AML-193 (cell line): ENCODE results near the gene CACNA2D1.

Experiments used
- DNase-seq, 2 experiments: peaks; one replicate each; lab custom pipeline; 2025; lab: John Stamatoyannopoulos, UW

CACNA2D1 gene

GRCh38 chr7:82284936-82285519 is 158.5 kb downstream of the CACNA2D1 start:
- DNase-seq, result no peak

- DNase-seq, result no peak
These were observed 168.2 kb downstream of the CACNA2D1 start for GRCh38 chr7:82275342-82275741.

DNA sequence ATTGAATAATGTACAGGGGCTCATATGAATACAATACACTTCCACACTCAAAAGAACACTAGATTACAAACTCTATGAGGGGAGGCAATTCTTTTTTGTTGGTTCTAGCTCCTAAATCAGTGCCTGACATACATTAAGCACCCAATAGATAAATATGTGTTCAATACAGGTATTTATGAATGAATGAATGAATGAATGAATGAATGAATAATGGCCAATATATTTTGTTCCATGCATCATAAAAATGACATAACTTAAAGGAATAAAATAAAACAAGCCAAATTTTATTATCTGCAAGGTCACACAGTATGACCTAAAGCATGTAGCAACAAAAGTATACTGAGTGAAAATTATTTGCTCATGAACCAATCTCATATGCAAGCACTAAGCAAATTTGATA is 168.9 kb downstream of the CACNA2D1 start:
- DNase-seq, result no peak

DNA sequence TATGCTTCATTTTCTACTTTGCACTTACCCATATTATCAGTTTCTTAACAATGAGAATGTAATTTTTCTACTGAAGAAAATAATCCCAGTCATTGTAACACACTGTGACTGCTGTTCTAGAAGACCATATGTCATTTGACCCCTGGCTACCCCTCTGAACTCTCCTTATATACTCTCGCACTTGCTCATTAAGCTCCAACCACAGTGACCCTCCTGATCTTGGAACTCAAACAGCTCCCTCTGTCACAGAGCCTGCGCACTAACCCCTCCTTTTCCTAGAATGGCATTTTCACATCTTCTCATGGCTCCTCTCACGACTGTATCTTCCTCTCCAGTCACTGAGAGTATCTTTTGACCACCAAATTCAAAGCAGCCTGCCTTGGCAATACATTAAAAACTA is 169.7 kb downstream of the CACNA2D1 start:
- no peak for DNase-seq

GRCh38 chr7:82270870-82271269 is 172.7 kb downstream of the CACNA2D1 start:
- no peak for DNase-seq

GRCh38 chr7:82268632-82269031 is 174.9 kb downstream of the CACNA2D1 start:
- DNase-seq, result no peak

DNA sequence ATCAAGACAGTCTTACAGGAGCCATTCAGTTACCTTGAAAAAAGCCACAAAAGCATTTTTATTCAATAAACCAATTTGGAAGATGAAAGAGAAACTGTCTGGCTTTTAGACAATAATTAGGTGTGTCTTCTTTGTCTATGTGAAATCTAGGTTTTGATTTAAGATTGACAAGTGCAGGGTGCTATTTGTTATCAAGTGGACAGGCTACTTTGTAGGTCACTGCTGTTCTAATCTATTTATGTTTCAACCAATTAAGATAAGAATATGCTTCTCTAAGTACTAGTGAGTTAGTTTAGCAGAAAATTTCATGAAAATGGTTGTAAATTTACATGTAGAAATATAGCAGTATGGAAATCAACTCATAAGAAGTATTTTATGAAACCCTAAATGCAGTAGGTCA is 177.5 kb downstream of the CACNA2D1 start:
- DNase-seq, result no peak

- no peak for DNase-seq
These were observed 178.7 kb downstream of the CACNA2D1 start for GRCh38 chr7:82264783-82265305.

DNA sequence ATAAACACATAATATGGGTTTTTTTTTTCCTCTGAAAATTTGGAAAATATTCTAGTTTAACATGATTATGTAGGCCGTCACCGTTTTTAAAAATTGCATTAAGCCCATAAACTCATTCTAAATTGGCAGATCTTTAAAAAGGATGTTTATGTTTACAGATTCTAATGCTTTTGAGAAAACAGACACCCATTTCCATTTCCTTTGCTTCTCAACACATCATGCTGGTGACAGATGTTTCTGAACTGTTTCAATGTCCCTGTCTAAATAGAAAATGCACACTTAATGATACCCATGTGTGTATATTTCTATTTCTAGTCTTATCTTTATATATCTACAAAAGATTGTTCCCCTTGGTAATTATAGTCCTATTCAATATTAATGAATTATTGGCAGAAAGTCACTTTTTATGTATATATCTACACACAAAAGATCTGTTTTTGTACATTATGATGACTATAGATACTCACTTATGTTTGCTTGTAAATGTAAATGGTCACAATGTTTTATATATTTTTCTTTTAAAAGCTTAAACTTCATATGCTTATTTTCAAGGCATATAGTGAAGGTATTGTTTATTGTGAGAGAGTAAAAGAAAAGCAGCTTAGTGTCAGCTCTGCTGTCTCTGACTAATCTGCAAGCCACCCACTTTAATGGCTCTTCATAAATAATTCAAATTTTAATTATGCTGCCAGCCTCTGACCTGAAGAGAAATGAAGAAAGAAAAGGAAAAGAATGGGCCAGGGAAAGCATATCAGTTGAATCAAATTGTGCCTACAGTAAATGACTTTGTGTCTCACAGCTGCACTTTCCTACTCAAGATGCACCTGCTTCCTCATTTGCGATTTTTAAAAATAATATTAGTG is 179.4 kb downstream of the CACNA2D1 start:
- no peak for DNase-seq

- DNase-seq, result no peak
These were observed 185.4 kb downstream of the CACNA2D1 start for GRCh38 chr7:82258181-82258580.

DNA sequence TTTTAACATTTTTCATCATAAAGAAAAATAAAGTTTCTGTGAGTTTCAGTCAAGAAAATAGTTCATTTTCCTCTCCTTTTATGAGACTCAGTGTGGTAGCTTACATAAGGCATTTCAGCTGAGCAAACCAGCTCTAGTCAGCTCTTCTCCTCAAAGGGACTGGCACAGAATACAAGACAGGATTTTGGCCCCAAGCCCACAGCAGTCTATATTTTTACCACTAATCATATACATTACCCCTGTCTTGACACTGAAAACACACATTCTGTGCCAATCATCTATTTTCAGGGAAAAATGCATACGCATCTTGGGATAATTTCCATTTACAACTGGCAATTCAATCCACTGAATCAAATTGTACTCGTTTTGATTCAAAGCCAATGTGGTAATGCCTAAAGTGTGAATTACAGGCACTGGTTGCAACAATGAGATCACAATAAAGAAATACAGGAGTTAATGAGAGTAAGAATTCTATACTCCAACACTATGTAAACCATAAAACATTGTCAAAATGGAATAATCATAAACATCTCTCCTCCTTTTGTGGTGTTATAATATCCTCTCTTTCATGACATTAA is 186.4 kb downstream of the CACNA2D1 start:
- no peak for DNase-seq

- DNase-seq, result no peak
These were observed 187.9 kb downstream of the CACNA2D1 start for GRCh38 chr7:82255706-82256105.

DNA sequence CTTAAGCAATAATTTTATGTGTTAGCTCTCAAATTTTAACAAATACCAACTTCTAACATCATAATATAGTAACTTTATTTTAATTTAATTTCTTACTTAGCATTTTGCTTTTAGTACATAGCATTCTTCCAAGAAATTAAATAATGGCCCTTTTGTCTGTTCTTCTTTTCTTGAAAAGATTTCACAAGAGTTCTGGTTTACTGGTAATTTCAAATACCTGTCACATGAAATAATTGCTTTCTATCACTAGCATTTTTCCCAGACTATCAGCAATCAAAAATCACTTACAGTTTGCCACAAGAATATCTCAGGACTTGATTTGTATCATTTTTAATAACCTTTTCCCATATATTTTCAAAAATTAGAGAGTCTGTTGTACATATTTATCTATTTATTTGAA is 193.0 kb downstream of the CACNA2D1 start:
- DNase-seq, result no peak

DNA sequence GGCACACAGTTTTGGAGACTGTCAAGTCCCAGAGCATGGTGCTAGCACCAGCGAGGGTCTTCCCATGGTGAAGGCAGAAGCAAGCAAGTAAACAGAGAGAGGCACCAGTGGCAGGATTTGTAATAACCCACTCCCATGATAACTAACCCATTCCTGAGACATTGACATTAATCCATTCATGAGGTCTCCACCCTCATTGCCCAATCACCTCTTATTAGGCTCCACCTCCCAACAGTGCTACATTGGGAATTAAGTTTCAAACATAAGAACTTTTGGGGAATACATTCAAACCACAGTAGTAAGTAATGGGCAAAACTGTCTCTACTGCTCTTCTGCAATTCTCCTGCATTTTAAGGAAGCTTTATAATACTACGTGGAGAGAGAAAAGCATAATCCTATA is 193.6 kb downstream of the CACNA2D1 start:
- DNase-seq, result no peak

- peak; percentile 29 to 49 for DNase-seq
These were observed 195.7 kb downstream of the CACNA2D1 start for GRCh38 chr7:82247814-82248433.

DNA sequence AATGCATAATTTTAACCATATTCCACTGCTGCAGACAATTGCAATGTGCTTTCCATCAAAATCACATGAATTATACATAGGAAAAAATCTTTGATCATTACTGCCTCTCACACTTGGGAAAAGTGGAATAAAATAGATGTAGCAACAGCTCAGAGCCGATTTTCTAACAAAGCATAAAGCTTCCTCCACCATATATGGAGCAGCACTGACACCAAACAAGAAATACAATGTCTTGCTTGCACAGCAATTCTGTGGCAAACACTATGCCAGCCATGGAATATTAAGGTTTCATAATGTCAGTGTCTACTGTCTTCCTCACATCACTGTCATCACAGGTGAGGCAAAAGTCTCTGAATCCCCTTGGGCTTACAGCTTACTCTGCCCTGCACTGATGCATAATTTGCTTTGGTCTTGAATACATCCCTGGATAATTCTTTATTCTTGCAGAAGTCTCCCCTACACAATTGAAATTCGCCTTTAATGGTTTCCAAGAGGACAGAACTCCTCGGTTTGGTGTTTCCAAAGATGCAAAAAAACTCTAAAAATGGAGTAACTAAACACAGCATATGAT is 198.5 kb downstream of the CACNA2D1 start:
- DNase-seq, result no peak

DNA sequence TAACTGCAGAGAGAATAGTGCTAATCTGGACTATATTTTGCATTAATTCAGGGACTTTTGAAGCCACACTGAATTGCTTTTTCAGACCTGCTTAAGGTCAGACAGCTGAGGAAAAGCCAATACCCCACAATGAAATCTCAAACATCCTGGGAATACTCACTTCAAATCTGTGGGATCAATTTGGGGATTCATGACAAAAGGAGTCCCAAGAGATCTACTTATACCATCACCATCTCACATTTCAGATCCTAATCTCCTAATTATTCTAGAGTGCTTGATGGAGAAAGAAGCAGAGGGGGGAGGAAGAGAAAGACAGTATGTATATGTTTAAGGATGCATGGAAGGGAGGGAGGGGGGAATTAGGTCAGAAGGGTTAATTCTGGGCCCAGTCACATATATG is 202.2 kb downstream of the CACNA2D1 start:
- DNase-seq, result no peak

GRCh38 chr7:82235713-82236112 is 207.9 kb downstream of the CACNA2D1 start:
- no peak for DNase-seq

DNA sequence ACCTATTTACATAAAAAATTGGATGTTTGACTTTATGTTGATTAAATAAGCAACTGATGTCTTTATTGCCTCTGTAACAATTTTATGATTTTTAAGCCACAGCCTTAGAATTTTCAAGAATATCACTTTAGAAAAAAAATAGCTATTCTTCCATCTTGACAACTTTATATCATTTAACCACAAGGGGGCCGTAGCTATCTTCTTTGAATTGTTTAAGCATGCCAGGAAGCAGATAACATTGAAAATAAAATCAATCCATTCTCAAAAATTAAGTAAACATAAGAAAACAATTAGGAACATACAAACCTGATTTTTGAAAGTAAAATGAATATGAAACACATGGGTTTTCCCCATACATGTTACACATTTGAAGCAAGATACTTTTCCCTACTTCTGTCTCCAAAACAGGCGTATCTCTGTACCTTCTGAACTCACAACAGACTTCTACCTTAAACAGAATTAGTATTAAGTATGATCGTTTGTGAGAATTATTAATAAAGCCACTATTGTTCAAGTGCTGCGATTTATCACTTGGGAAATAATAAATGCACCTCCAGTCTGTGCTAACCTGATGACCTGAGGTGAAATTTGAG is 209.0 kb downstream of the CACNA2D1 start:
- peak; percentile 39 to 49 for DNase-seq

GRCh38 chr7:82230811-82231581 is 212.6 kb downstream of the CACNA2D1 start:
- DNase-seq, result no peak

GRCh38 chr7:82229164-82229563 is 214.4 kb downstream of the CACNA2D1 start:
- DNase-seq, result no peak
